A673 (cell line): ENCODE data around the gene CENPX. TPM values are rescaled to one million over a fixed set of nuclear protein-coding genes. Genes with fewer than 3 reads are reported as not detected.

ENCODE experiments used
- total RNA-seq: library from RNA; stranded (reverse); gene quantifications from 2 replicates; pipeline ENCODE4 v1.2.3, GENCODE V29; 2021

CENPX gene
- total RNA-seq, 1 experiment from 2014 or later: 165 TPM

Other genes starting within 250 kb of the CENPX start
- gene GCGR, start 218.7 kb downstream of the CENPX start, total RNA-seq: not detected in 2 replicates
- gene MCRIP1, start 189.6 kb downstream of the CENPX start, total RNA-seq: 126 and 130 TPM in 2 replicates
- not detected in 2 replicates for gene PPP1R27, start 187.8 kb downstream of the CENPX start, total RNA-seq
- 491 and 503 TPM in 2 replicates for gene P4HB, start 162.3 kb downstream of the CENPX start, total RNA-seq
- 568 and 667 TPM in 2 replicates for gene ARHGDIA, start 151.5 kb downstream of the CENPX start, total RNA-seq
- 251 and 258 TPM in 2 replicates for gene ALYREF, start 131.3 kb downstream of the CENPX start, total RNA-seq
- gene ANAPC11, start 131.2 kb downstream of the CENPX start, total RNA-seq: 128 and 138 TPM in 2 replicates
- gene NPB, start 120.6 kb downstream of the CENPX start, total RNA-seq: 0.75 and 0.87 TPM in 2 replicates
- 55.4 and 58.3 TPM in 2 replicates for gene PCYT2, start 111.5 kb downstream of the CENPX start, total RNA-seq
- 34.8 and 36.6 TPM in 2 replicates for gene SIRT7, start 104.7 kb downstream of the CENPX start, total RNA-seq
- gene MAFG, start 95.1 kb downstream of the CENPX start, total RNA-seq: 46.7 and 49.7 TPM in 2 replicates
- 75.5 and 108 TPM in 2 replicates for gene PYCR1, start 85.6 kb downstream of the CENPX start, total RNA-seq
- not detected in 2 replicates for gene MYADML2, start 75.6 kb downstream of the CENPX start, total RNA-seq
- not detected in 2 replicates for gene NOTUM, start 61.7 kb downstream of the CENPX start, total RNA-seq
- gene ASPSCR1, start 45.2 kb downstream of the CENPX start, total RNA-seq: 46.2 and 52.2 TPM in 2 replicates
- gene LRRC45, start 427 bp upstream of the CENPX start, total RNA-seq: 34.3 and 37.8 TPM in 2 replicates
- 24.8 and 42.0 TPM in 2 replicates for gene RAC3, start 8.8 kb upstream of the CENPX start, total RNA-seq
- gene DCXR, start 14.8 kb upstream of the CENPX start, total RNA-seq: 140 and 191 TPM in 2 replicates
- 31.5 and 39.4 TPM in 2 replicates for gene RFNG, start 28.9 kb upstream of the CENPX start, total RNA-seq
- gene GPS1, start 29.0 kb upstream of the CENPX start, total RNA-seq: 162 and 192 TPM in 2 replicates
- gene DUS1L, start 42.9 kb upstream of the CENPX start, total RNA-seq: 139 and 143 TPM in 2 replicates
- 591 and 676 TPM in 2 replicates for gene FASN, start 75.4 kb upstream of the CENPX start, total RNA-seq
- gene CCDC57, start 190.0 kb upstream of the CENPX start, total RNA-seq: 43.6 and 58.8 TPM in 2 replicates
- gene SLC16A3, start 206.2 kb upstream of the CENPX start, total RNA-seq: 0.97 and 2.8 TPM in 2 replicates